Stomach (tissue), 9 donors: Measurements from ENCODE around the gene FAM120A. TPM values are rescaled to one million over a fixed set of nuclear protein-coding genes. Genes with fewer than 3 reads are reported as not detected.

Experiments used
- DNase-seq, 2 donors: peaks; one replicate each; pipeline versions ENCODE4 v3.0.0 to v3.0.0-alpha.2; 2013 to 2019
- H3K27ac ChIP-seq, 5 donors: fragments of 200-600 bp in 4 of 5; sonication (generic) in 4 of 5; one replicate each; pipeline ENCODE4 v1.5.1; 2013 to 2019; ENCODE audit warnings: mild to moderate bottlenecking in 1 of 5, moderate library complexity in 1 of 5
- H3K27me3 ChIP-seq, 3 donors: fragments of 200-600 bp; sonication (generic); one replicate each; pipeline ENCODE4 v1.5.1; 2017 to 2019; ENCODE audit warnings: mixed run types in 1 of 3
- H3K36me3 ChIP-seq, 4 donors: fragments of 200-600 bp; sonication (generic); 1 replicate in 3 of 4; 2 replicates in 1 of 4; pipeline ENCODE4 v1.5.1; 2016 to 2019
- H3K4me1 ChIP-seq, 4 donors: fragments of 200-600 bp; sonication (generic); one replicate each; pipeline ENCODE4 v1.5.1; 2016 to 2019
- H3K4me3 ChIP-seq, 4 donors: fragments of 200-600 bp; sonication (generic) in 3 of 4; one replicate each; pipeline ENCODE4 v1.5.1; 2016 to 2019; ENCODE audit warnings: mild to moderate bottlenecking in 1 of 4
- H3K9me3 ChIP-seq, 4 donors: fragments of 200-600 bp; sonication (generic); one replicate each; pipeline ENCODE4 v1.5.1; 2016 to 2019
- CTCF ChIP-seq, 7 experiments: fragments of 450-650 bp in 4 of 7; fragments of 200-600 bp in 3 of 7; sonication (generic) in 3 of 7; IDR thresholded peaks; one replicate each; pipeline ENCODE4 v1.5.1; 2016 to 2019; ENCODE audit warnings: antibody characterized with exemption in 7 of 7, control low read depth in 2 of 7, mild to moderate bottlenecking in 1 of 7
- EP300 ChIP-seq: sonication (generic); formaldehyde crosslinking; IDR thresholded peaks from one replicate; pipeline ENCODE4 v1.6.1; 2017; ENCODE audit warnings: antibody characterized with exemption
- POLR2A ChIP-seq, 4 donors: fragments of 450-650 bp; IDR thresholded peaks; one replicate each; pipeline ENCODE4 v1.6.1; 2016; ENCODE audit warnings: antibody characterized with exemption in 4 of 4, control low read depth in 2 of 4, mild to moderate bottlenecking in 1 of 4, moderate library complexity in 1 of 4
- POLR2AphosphoS5 ChIP-seq, 3 donors: sonication (generic); formaldehyde crosslinking; IDR thresholded peaks; one replicate each; pipeline ENCODE4 v1.6.1; 2016; ENCODE audit warnings: antibody characterized with exemption in 3 of 3
- WGBS, 5 donors: extraction: QIAGEN DNeasy Blood & Tissue Kit in 3 of 5; methylation state at CpG; one replicate each; pipeline versions ENCODE4 v1.1.5 to v1.1.7; 2013 to 2018; 5-methylcytosine and 5-hydroxymethylcytosine counted together
- intact Hi-C: fragments of 100-400 bp; cut with DNase I; formaldehyde crosslinking; loops from one replicate; pipeline ENCODE4 v1.15.1; 2023; ENCODE audit warnings: low total_unique reads
- polyA plus RNA-seq, 3 donors: library from polyadenylated mRNA; stranded (reverse); fragments of 200-250 nt; gene quantifications; one replicate each; pipeline ENCODE4 v1.2.3, GENCODE V29; 2013
- total RNA-seq, 5 donors: library from RNA; depleted of rRNA; stranded (reverse); fragments of >200 nt; gene quantifications; one replicate each; pipeline versions ENCODE4 v1.1.0 to v1.2.3, GENCODE V29; 2014 to 2016
- donor health status: healthy with polysubstance abuse.
- donor health status: Bipolar disorder and iron deficiency.
- donor health status: healthy.

The FAM120A gene
- total and polyA plus RNA-seq, 8 donors: 35.8 to 192 (median 92.1) TPM

- intact Hi-C loops: no loop called here
- WGBS, 5 donors: 80 to 91% (median 90%) methylated on average over 5 of the region's 5 CpGs
- H3K4me1 ChIP-seq: peaks cover 23 to 70% (median 56%) of the 10 kb centered on the region in 4 donors
These were observed 21.9 kb downstream of the FAM120A start for GRCh38 chr9:93473411-93473810.

DNA sequence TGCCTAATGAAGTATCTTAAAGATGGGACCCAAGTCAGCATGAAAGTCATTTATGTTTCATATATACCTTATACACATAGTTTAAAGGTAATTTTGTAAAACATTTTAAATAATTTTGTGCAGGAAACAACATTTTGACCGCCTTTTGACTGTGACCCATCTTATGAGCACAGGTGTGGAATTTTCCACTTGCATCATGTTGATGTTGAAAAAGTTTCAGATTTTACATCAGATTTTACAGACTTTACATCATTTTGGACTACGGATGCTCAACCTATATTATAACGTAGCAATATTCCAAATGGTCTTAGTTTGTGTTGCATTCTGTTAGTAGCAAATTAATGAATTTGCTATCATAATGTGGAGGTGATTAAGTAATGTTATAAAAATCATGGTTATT lies 23.6 kb downstream of the FAM120A start:
- DNase-seq: no peak
- Histone ChIP-seq H3K36me3 (peaks cover 0 to 47% (median 28%) of the 10 kb centered on the region in 4 donors), H3K4me1 (peaks cover 13 to 56% (median 40%) of the 10 kb centered on the region in 4 donors), H3K27ac (no peak overlapping the region), H3K9me3 (no peaks in the 10 kb centered on the region), H3K27me3 (no peaks in the 10 kb centered on the region), H3K4me3 (no peak overlapping the region)
- intact Hi-C loops: no loop called here
- no peak for TF ChIP-seq POLR2AphosphoS5 (IDR thresholded peaks at IDR 0.05)
- TF ChIP-seq CTCF (IDR thresholded peaks at IDR 0.05): no peak
- no peak for TF ChIP-seq EP300
- no peak for TF ChIP-seq POLR2A (IDR thresholded peaks at IDR 0.05)
- 95 to 98% (median 95%) methylated on average over 3 of the region's 3 CpGs for WGBS, 5 donors

More at GRCh38 chr9:93473411-93473810, 21.9 kb downstream of the FAM120A start:
- Histone ChIP-seq H3K27me3 (no peaks in the 10 kb centered on the region), H3K9me3 (no peaks in the 10 kb centered on the region), H3K36me3 (peaks cover 0 to 44% (median 26%) of the 10 kb centered on the region in 4 donors), H3K27ac (peak overlapping the region in 1 of 5 donors; percentile 9), H3K4me3 (no peak overlapping the region)
- no peak for TF ChIP-seq CTCF (IDR thresholded peaks at IDR 0.05)
- no peak for DNase-seq

- Histone ChIP-seq H3K27me3 (no peaks in the 10 kb centered on the region), H3K9me3 (no peaks in the 10 kb centered on the region), H3K4me1 (peaks cover 10 to 53% (median 33%) of the 10 kb centered on the region in 4 donors), H3K27ac (no peak overlapping the region), H3K4me3 (no peak overlapping the region), H3K36me3 (peaks cover 0 to 50% (median 28%) of the 10 kb centered on the region in 4 donors)
- DNase-seq: no peak
- intact Hi-C loops: no loop called here
- TF ChIP-seq POLR2AphosphoS5 (IDR thresholded peaks at IDR 0.05) (no peak), EP300 (no peak), CTCF (IDR thresholded peaks at IDR 0.05) (no peak), POLR2A (IDR thresholded peaks at IDR 0.05) (no peak)
- 53 to 79% (median 69%) methylated on average over 3 of the region's 3 CpGs for WGBS, 5 donors
These were observed 24.4 kb downstream of the FAM120A start for GRCh38 chr9:93475856-93476255.

DNA sequence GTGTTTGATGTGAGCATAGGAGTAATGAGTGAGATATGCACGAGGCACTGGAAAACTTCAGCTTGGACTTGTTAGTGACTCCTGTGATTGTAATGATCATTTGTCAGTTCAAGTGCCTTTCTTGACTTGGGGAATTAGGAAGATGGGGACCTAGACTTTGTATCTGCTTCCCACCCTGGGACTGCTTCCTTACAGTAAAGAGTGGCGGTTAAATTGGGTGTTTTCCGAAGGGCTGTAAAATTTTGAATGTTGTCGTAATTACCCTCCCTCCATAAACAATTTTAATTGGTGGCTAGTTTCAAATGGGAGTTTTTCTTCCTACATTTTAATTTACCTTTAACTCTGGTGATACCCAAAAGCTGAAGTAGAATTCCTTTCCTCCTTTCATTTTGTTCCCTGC lies 25.4 kb downstream of the FAM120A start:
- no peak overlapping the region for H3K4me3 ChIP-seq
- H3K9me3 ChIP-seq: no peaks in the 10 kb centered on the region
- H3K4me1 ChIP-seq: peaks cover 6 to 42% (median 24%) of the 10 kb centered on the region in 4 donors
- H3K27ac ChIP-seq: no peak overlapping the region
- TF ChIP-seq EP300: no peak
- no peak for TF ChIP-seq CTCF (IDR thresholded peaks at IDR 0.05)
- TF ChIP-seq POLR2AphosphoS5 (IDR thresholded peaks at IDR 0.05): no peak
- no peak for TF ChIP-seq POLR2A (IDR thresholded peaks at IDR 0.05)
- H3K36me3 ChIP-seq: peaks cover 0 to 51% (median 28%) of the 10 kb centered on the region in 4 donors
- 85 to 95% (median 90%) methylated on average over 4 of the region's 4 CpGs for WGBS, 5 donors
- intact Hi-C loops: no loop called here
- no peak for DNase-seq
- H3K27me3 ChIP-seq: no peaks in the 10 kb centered on the region
